GM12878 (cell line): Measurements from ENCODE around the gene FASN. TPM values are rescaled to one million over a fixed set of nuclear protein-coding genes. Genes with fewer than 3 reads are reported as not detected.

Experiments
- ATAC-seq: fragments of 200-7000 bp; cut with Tn5 transposase; 3 replicates; pipeline ENCODE4 v1.9.1; 2020; ENCODE audit warnings: mild to moderate bottlenecking, moderate library complexity
- BruUV-seq: library from RNA; stranded (reverse); fragments of 400-500 nt; replicated peaks from 2 replicates; lab custom pipeline; 2021; lab: Mats Ljungman, UMichigan
- CTCF ChIA-PET: fragments of 300-600 bp; sonication (Branson Sonifier 250); formaldehyde crosslinking; extraction: SDS; loops from one replicate; lab custom pipeline; 2021; ENCODE audit warnings: inconsistent platforms; lab: Yijun Ruan, JAX
- POLR2A ChIA-PET: fragments of 350-600 bp; formaldehyde crosslinking; extraction: SDS; loops from one replicate; lab custom pipeline; 2021; ENCODE audit warnings: inconsistent platforms; lab: Charles Lee
- RAD21 ChIA-PET: fragments of 300-600 bp; sonication (Branson Sonifier 250); formaldehyde crosslinking; loops from one replicate; lab custom pipeline; 2023; ENCODE audit warnings: antibody characterized with exemption; ENCODE audit not compliant: unreplicated experiment; lab: Charles Lee
- SMC1A ChIA-PET: fragments of 300-600 bp; sonication (Branson Sonifier 250); formaldehyde crosslinking; loops from one replicate; lab custom pipeline; 2023; ENCODE audit not compliant: unreplicated experiment, uncharacterized antibody; lab: Charles Lee
- DNase-seq: peaks from one replicate; pipeline ENCODE4 v3.0.0-alpha.2; 2011; ENCODE audit warnings: low read depth, low spot score
- FAIRE-seq: peaks from 3 replicates; lab custom pipeline; 2011; peaks lifted over from hg19 to GRCh38; lab: Jason Lieb, UNC
- H2AFZ ChIP-seq: 2 replicates; pipeline ENCODE4 v1.6.0; 2011; ENCODE audit warnings: low read depth, low read length, control low read depth; ENCODE audit not compliant: control insufficient read depth
- H3K27ac ChIP-seq: 2 replicates; pipeline ENCODE4 v1.5.1; 2011; ENCODE audit warnings: control low read depth; ENCODE audit not compliant: control insufficient read depth, insufficient read depth
- H3K27me3 ChIP-seq, 2 experiments: replicated peaks in 1 of 2; 2 replicates each; pipeline versions ENCODE4 v1.6.0 to v1.6.1; 2011; ENCODE audit warnings: low read length in 1 of 2; ENCODE audit not compliant: control insufficient read depth in 2 of 2, insufficient read depth in 2 of 2
- H3K36me3 ChIP-seq, 2 experiments: 2 replicates each; pipeline ENCODE4 v1.5.1; 2011; ENCODE audit warnings: low read length in 1 of 2; ENCODE audit not compliant: control insufficient read depth in 2 of 2, insufficient read depth in 2 of 2
- H3K4me1 ChIP-seq: 2 replicates; pipeline ENCODE4 v1.6.1; 2011; ENCODE audit warnings: mild to moderate bottlenecking, low read length, moderate library complexity, mixed read lengths; ENCODE audit not compliant: control insufficient read depth, insufficient read depth
- H3K4me2 ChIP-seq: 2 replicates; pipeline ENCODE4 v1.6.0; 2011; ENCODE audit warnings: control low read depth; ENCODE audit not compliant: control insufficient read depth, insufficient read depth
- H3K4me3 ChIP-seq: fragments of 200-600 bp; sonication (generic); 2 replicates; pipeline ENCODE4 v1.5.1; 2016
- H3K79me2 ChIP-seq: 2 replicates; pipeline ENCODE4 v1.6.0; 2011; ENCODE audit warnings: low read length; ENCODE audit not compliant: control insufficient read depth, insufficient read depth
- H3K9ac ChIP-seq: 2 replicates; pipeline ENCODE4 v1.8.0; 2011; ENCODE audit warnings: low read length, control low read depth, mixed read lengths; ENCODE audit not compliant: control insufficient read depth, insufficient read depth
- H3K9me3 ChIP-seq: replicated peaks from 3 replicates; pipeline ENCODE4 v1.5.1; 2011; ENCODE audit warnings: mild to moderate bottlenecking, low read length; ENCODE audit not compliant: control insufficient read depth, insufficient read depth
- H4K20me1 ChIP-seq: 2 replicates; pipeline ENCODE4 v1.6.0; 2011; ENCODE audit not compliant: control insufficient read depth, insufficient read depth
- BCL3 ChIP-seq: IDR thresholded peaks from 2 replicates; pipeline ENCODE4 v1.6.1; 2011; ENCODE audit warnings: borderline replicate concordance, low read depth, mild to moderate bottlenecking, moderate library complexity, low read length; ENCODE audit not compliant: insufficient read depth, poor library complexity, severe bottlenecking
- MXI1 ChIP-seq: fragments of 150-350 bp; IDR thresholded peaks from 2 replicates; pipeline ENCODE4 v1.6.1; 2011; ENCODE audit warnings: low read depth, mild to moderate bottlenecking, inconsistent platforms, low read length, improper control_type of control experiment
- PBX3 ChIP-seq: IDR thresholded peaks from 2 replicates; pipeline ENCODE4 v1.6.1; 2011; ENCODE audit warnings: mild to moderate bottlenecking, low read depth, low read length, moderate library complexity; ENCODE audit not compliant: insufficient replicate concordance
- WGBS: methylation state at CpG from one replicate; pipeline ENCODE4 v1.1.6; 2016; ENCODE audit warnings: low lambda C conversion rate; ENCODE audit not compliant: insufficient replicate concordance, insufficient coverage; ENCODE audit errors: missing lambda C conversion rate; 5-methylcytosine and 5-hydroxymethylcytosine counted together
- in situ Hi-C: fragments of 300-500 bp; cut with MboI; formaldehyde crosslinking; loops from 9 replicates; pipeline ENCODE4 v1.14.3; 2018; ENCODE audit warnings: mixed read lengths
- intact Hi-C: fragments of 100-400 bp; cut with micrococcal nuclease; formaldehyde crosslinking; loops from one replicate; pipeline ENCODE4 v1.14.2; 2022; ENCODE audit not compliant: unreplicated experiment
- polyA plus RNA-seq, 11 experiments: library from polyadenylated mRNA; depleted of rRNA in 4 of 11; unstranded in 6 of 11; stranded (reverse) in 5 of 11; fragments of >200 nt; fragmentation: Nextera tagmentation in 4 of 11; fragmentation: Illumina TruSeq in 1 of 11; extraction: Ambion mirVana in 4 of 11; extraction: Trizol in 1 of 11; gene quantifications; 1 replicate in 1 of 11; 2 replicates in 10 of 11; pipeline versions ENCODE4 v1.2.1 to v1.2.3, GENCODE V29; 2011 to 2016; ENCODE audit warnings: inconsistent platforms in 2 of 11, missing spikeins in 2 of 11, low read depth in 1 of 11
- total RNA-seq, 4 experiments: library from RNA; depleted of rRNA in 3 of 4; stranded (reverse); fragments of >200 nt in 3 of 4; fragmentation: Illumina TruSeq in 1 of 4; extraction: Trizol in 1 of 4; gene quantifications; 2 replicates each; pipeline versions ENCODE4 v1.2.1 to v1.2.3, GENCODE V29; 2013 to 2021

FASN gene
- total and polyA plus RNA-seq, 10 of the 15 experiments (the other 5 are each of a cell fraction or from before 2014, with no cell fraction given) = 0.19 to 333 (median 30.4) TPM

DNA sequence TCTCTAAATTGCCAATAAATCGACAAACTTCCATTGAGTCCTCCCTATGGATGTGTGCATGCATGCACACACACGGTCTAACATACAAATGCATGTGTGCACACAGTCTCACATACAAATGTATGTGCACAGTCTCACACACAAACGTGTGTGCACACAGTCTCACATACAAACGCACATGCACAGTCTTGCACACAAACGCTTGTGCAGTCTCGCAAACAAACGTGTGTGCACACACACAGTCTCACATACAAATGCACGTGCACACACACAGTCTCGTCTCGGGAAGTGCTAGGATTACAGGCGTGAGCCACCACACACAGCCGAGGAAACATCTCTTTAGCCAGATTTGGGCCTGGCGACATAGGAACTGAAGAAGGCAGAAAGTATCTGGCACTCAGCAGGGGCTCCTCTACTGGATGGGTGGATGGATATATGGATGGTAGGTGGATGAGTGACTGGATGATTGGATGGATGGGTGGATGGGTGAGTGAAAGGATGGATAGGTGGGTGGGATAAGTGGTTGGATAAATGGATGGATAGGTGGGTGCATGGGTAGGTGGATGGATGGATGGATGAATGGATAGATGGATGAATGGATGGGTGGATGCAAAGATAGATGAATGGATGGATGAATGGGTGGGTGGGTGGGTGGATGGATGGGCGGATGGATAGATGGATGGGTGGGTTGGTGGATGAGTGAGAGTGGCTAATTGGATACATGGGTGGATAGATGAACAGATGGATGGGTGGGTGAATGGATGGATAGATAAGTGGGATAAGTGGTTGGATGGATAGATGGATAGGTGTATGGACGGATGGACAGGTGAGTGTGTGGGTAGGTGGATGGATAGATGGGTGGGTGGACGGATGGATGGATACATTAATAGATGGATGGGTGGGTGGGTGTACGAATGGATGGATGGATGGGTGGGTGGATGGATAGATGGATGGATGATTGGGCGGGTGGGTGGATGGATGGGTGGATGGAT lies 48.9 kb upstream of the FASN start:
- DNase-seq (no peak), FAIRE-seq (no peak), ATAC-seq (no peak)
- WGBS = 76% methylated on average over 15 of the region's 18 CpGs
- Histone ChIP-seq H3K27me3 (no peaks in the 10 kb centered on the region), H3K79me2 (no peaks in the 10 kb centered on the region), H3K4me3 (no peak overlapping the region), H4K20me1 (no peaks in the 10 kb centered on the region), H3K27ac (no peak overlapping the region), H3K9ac (no peak overlapping the region), H3K4me2 (no peak overlapping the region), H2AFZ (no peak overlapping the region), H3K9me3 (no peaks in the 10 kb centered on the region), H3K36me3 (no peaks in the 10 kb centered on the region), H3K4me1 (no peaks in the 10 kb centered on the region)
- no TSS peak for BruUV-seq
- RAD21 ChIA-PET = no interaction called here
- in situ Hi-C loops (no loop called here), intact Hi-C loops (no loop called here)
- CTCF ChIA-PET = no interaction called here
- peak; percentile 62 for TF ChIP-seq PBX3
- TF ChIP-seq MXI1 = no peak
- peak; percentile 96 for TF ChIP-seq BCL3
- SMC1A ChIA-PET = no interaction called here
- POLR2A ChIA-PET = no interaction called here
